GM20431 (cell line): ENCODE measurements around the gene ATP10A.

Experiments used
- in situ Hi-C: fragments of 300-500 bp; cut with MseI, MboI; formaldehyde crosslinking; loops from one replicate; pipeline ENCODE4 v1.15.0; 2020; ENCODE audit warnings: low sequenced_read_pairs; ENCODE audit not compliant: unreplicated experiment

ATP10A gene

GRCh38 chr15:25635191-25635590 lies 227.9 kb downstream of the ATP10A start:
- in situ Hi-C loops: no loop called here

- in situ Hi-C loops: no loop called here
These were observed 229.3 kb downstream of the ATP10A start for GRCh38 chr15:25633862-25634261.

- in situ Hi-C loops: no loop called here
These were observed 231.2 kb downstream of the ATP10A start for GRCh38 chr15:25631971-25632370.
